Measurements from ENCODE around the gene ZNF532.

Gene ZNF532

DNA sequence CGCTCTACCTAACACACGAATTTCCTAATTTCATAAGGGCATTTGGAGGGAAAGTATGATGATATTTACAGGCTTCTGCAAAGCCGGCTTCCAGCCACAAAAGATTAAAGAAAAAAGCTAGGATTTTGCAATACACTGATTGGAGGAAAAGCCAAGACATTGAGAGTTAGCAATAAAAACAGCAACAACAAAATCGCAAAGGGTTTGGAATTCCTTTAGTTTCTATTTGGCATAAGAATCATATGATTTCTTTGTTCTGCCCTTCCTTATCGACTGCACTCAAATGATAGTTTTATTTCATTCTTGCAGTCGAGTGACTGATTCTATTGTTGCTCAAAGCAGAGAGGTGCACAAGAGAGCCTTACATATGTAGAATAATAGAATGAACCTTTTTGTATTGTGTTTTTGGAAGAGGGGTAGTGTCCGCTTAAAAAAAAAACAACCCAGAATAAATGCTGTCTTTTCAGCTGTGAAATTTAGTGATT is 3.9 kb upstream of the ZNF532 start:
- Histone ChIP-seq H4K8ac (ENCODE audit: low read depth, low read length) (no peak overlapping the region), H3K4me1 (ENCODE audit: control insufficient read depth in 1 of 2, insufficient read depth in 2 of 2, low read length in 2 of 2) (peaks cover 13 to 22% of the 10 kb centered on the region in 2 experiments), H3K14ac (ENCODE audit: low read length) (no peak overlapping the region), H3K9ac (ENCODE audit: low read length) (no peak overlapping the region), H2BK12ac (ENCODE audit: low read length) (no peak overlapping the region), H3K36me3 (ENCODE audit: control insufficient read depth in 1 of 2, insufficient read depth in 2 of 2, low read length in 2 of 2) (peaks cover 0 to 2% of the 10 kb centered on the region in 2 experiments), H2BK120ac (ENCODE audit: insufficient read depth, low read length, poor library complexity) (no peak overlapping the region), H2AK5ac (ENCODE audit: low read length) (no peak overlapping the region), H3K27me3 (ENCODE audit: insufficient read depth, low read length) (no peaks in the 10 kb centered on the region), H3K18ac (ENCODE audit: low read length) (no peak overlapping the region), H3K79me2 (ENCODE audit: control insufficient read depth, insufficient read depth, low read length, poor library complexity) (peaks cover 15% of the 10 kb centered on the region), H3K4me3 (ENCODE audit: low read depth, low read length) (no peak overlapping the region), H2BK5ac (ENCODE audit: low read depth, low read length, poor library complexity) (no peak overlapping the region), H4K12ac (ENCODE audit: low read depth, low read length) (no peak overlapping the region), H3K4me2 (ENCODE audit: low read length) (no peak overlapping the region), H2AFZ (ENCODE audit: insufficient read depth, low read length, poor library complexity) (no peak overlapping the region), H4K91ac (ENCODE audit: low read depth, low read length) (no peak overlapping the region), H3K9me3 (ENCODE audit: insufficient read depth, low read depth, low read length) (no peaks in the 10 kb centered on the region), H3K79me1 (ENCODE audit: low read length) (peaks cover 31% of the 10 kb centered on the region), H3K27ac (ENCODE audit: low read depth, low read length) (no peak overlapping the region), H3K23ac (ENCODE audit: low read length) (no peak overlapping the region), H3K4ac (ENCODE audit: low read depth, low read length) (no peak overlapping the region)
- no CpG with 5 or more reads among the region's 7 CpGs for WGBS (ENCODE audit: extremely low coverage, insufficient coverage, insufficient read length)
- no peak for DNase-seq

DNA sequence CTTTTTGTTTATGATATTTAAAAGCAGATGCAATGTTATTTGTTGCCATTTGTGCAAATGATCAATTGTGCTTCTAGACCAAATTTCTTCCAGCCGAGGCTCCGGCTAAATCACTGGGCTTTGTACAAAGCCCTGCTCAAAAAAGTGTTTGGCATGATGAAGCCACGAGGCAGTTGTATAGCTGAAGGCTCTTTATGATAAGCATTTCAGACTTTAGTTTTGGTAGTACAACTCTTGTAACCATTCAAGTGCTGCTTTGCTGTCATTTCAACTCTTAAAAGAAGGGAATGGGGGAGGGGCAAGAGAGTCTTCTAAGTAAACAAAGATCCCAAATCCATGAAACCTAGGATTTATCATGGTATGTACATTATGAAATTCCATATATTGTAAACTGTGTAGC is 3.3 kb upstream of the ZNF532 start:
- H3K79me1 ChIP-seq (ENCODE audit: low read length): peaks cover 35% of the 10 kb centered on the region
- no peak overlapping the region for H3K4ac ChIP-seq (ENCODE audit: low read depth, low read length)
- H3K27ac ChIP-seq (ENCODE audit: low read depth, low read length): no peak overlapping the region
- H2BK120ac ChIP-seq (ENCODE audit: insufficient read depth, low read length, poor library complexity): no peak overlapping the region
- H2BK5ac ChIP-seq (ENCODE audit: low read depth, low read length, poor library complexity): no peak overlapping the region
- H3K9me3 ChIP-seq (ENCODE audit: insufficient read depth, low read depth, low read length): no peaks in the 10 kb centered on the region
- no peak overlapping the region for H3K4me3 ChIP-seq (ENCODE audit: low read depth, low read length)
- no peaks in the 10 kb centered on the region for H3K27me3 ChIP-seq (ENCODE audit: insufficient read depth, low read length)
- H3K79me2 ChIP-seq (ENCODE audit: control insufficient read depth, insufficient read depth, low read length, poor library complexity): peaks cover 18% of the 10 kb centered on the region
- WGBS (ENCODE audit: extremely low coverage, insufficient coverage, insufficient read length): no CpG with 5 or more reads among the region's 3 CpGs
- H2BK12ac ChIP-seq (ENCODE audit: low read length): no peak overlapping the region
- H2AFZ ChIP-seq (ENCODE audit: insufficient read depth, low read length, poor library complexity): no peak overlapping the region
- H4K12ac ChIP-seq (ENCODE audit: low read depth, low read length): no peak overlapping the region
- no peak overlapping the region for H2AK5ac ChIP-seq (ENCODE audit: low read length)
- no peak overlapping the region for H3K4me2 ChIP-seq (ENCODE audit: low read length)
- DNase-seq: no peak
- no peak overlapping the region for H3K18ac ChIP-seq (ENCODE audit: low read length)
- no peak overlapping the region for H4K91ac ChIP-seq (ENCODE audit: low read depth, low read length)
- H3K4me1 ChIP-seq (ENCODE audit: control insufficient read depth in 1 of 2, insufficient read depth in 2 of 2, low read length in 2 of 2): peaks cover 16 to 28% of the 10 kb centered on the region in 2 experiments
- H3K23ac ChIP-seq (ENCODE audit: low read length): no peak overlapping the region
- no peak overlapping the region for H4K8ac ChIP-seq (ENCODE audit: low read depth, low read length)
- peaks cover 0 to 2% of the 10 kb centered on the region in 2 experiments for H3K36me3 ChIP-seq (ENCODE audit: control insufficient read depth in 1 of 2, insufficient read depth in 2 of 2, low read length in 2 of 2)
- H3K9ac ChIP-seq (ENCODE audit: low read length): no peak overlapping the region
- H3K14ac ChIP-seq (ENCODE audit: low read length): no peak overlapping the region

DNA sequence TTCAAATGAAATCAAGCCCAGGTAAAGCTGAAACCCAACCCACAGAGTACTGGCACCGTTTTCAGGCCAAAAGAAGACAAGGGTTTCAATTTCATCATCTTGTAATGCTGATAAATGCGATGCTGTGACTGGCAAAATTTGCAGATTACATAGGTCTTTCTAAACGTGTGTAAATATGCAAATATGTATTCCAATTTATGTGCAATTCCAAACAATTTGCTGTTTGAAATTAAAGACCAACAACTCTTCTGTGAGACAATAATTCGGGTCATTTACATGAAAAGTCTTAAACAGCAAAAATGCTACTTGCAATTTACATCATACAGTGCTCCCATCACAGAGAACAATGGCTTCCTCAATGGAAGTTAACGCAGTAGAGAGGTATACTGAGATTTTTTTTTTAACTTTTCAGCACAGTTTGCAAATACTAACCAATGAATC is 2.8 kb upstream of the ZNF532 start:
- peaks cover 0 to 2% of the 10 kb centered on the region in 2 experiments for H3K36me3 ChIP-seq (ENCODE audit: control insufficient read depth in 1 of 2, insufficient read depth in 2 of 2, low read length in 2 of 2)
- no CpG with 5 or more reads among the region's 5 CpGs for whole genome bisulfite sequencing (ENCODE audit: extremely low coverage, insufficient coverage, insufficient read length)

DNA sequence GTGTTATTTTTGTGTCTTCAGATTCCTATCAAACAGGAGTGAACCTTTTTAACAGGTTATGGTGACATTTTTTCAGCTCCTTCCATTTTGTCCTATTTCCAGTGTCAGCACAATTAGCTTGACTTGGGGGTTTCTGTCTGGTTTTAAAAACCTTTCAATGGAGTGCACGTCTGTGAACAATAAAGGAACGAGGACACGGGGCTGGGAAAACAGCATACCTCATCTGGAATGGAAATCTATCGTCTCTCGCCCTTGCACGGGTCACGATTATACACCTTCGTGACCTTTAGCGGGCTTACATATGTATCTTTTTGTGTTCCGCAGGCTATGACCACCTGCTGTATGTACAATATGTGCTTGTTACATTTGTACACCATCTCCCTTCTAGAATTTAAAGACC is 2.3 kb upstream of the ZNF532 start:
- H4K91ac ChIP-seq (ENCODE audit: low read depth, low read length): peak overlapping the region; percentile 36
- peak overlapping the region; percentile 8 for H2AFZ ChIP-seq (ENCODE audit: insufficient read depth, low read length, poor library complexity)
- H3K79me1 ChIP-seq (ENCODE audit: low read length): peaks cover 38% of the 10 kb centered on the region
- H3K27me3 ChIP-seq (ENCODE audit: insufficient read depth, low read length): no peaks in the 10 kb centered on the region
- H3K4me3 ChIP-seq (ENCODE audit: low read depth, low read length): no peak overlapping the region
- H2AK5ac ChIP-seq (ENCODE audit: low read length): no peak overlapping the region
- no peak for DNase-seq
- H3K23ac ChIP-seq (ENCODE audit: low read length): no peak overlapping the region
- H3K4ac ChIP-seq (ENCODE audit: low read depth, low read length): no peak overlapping the region
- H3K4me1 ChIP-seq (ENCODE audit: control insufficient read depth in 1 of 2, insufficient read depth in 2 of 2, low read length in 2 of 2): peaks cover 16 to 30% of the 10 kb centered on the region in 2 experiments
- no peak overlapping the region for H2BK120ac ChIP-seq (ENCODE audit: insufficient read depth, low read length, poor library complexity)
- H3K79me2 ChIP-seq (ENCODE audit: control insufficient read depth, insufficient read depth, low read length, poor library complexity): peaks cover 18% of the 10 kb centered on the region
- H4K12ac ChIP-seq (ENCODE audit: low read depth, low read length): peak overlapping the region; percentile 2
- peak overlapping the region; percentile 22 for H2BK5ac ChIP-seq (ENCODE audit: low read depth, low read length, poor library complexity)
- H3K4me2 ChIP-seq (ENCODE audit: low read length): peak overlapping the region; percentile 63
- H4K8ac ChIP-seq (ENCODE audit: low read depth, low read length): no peak overlapping the region
- no peaks in the 10 kb centered on the region for H3K9me3 ChIP-seq (ENCODE audit: insufficient read depth, low read depth, low read length)
- peak overlapping the region; percentile 100 for H3K27ac ChIP-seq (ENCODE audit: low read depth, low read length)
- no peak overlapping the region for H3K9ac ChIP-seq (ENCODE audit: low read length)
- peak overlapping the region; percentile 15 for H2BK12ac ChIP-seq (ENCODE audit: low read length)
- peaks cover 0 to 2% of the 10 kb centered on the region in 2 experiments for H3K36me3 ChIP-seq (ENCODE audit: control insufficient read depth in 1 of 2, insufficient read depth in 2 of 2, low read length in 2 of 2)
- no peak overlapping the region for H3K18ac ChIP-seq (ENCODE audit: low read length)
- H3K14ac ChIP-seq (ENCODE audit: low read length): peak overlapping the region; percentile 21
- no CpG with 5 or more reads among the region's 10 CpGs for WGBS (ENCODE audit: extremely low coverage, insufficient coverage, insufficient read length)

More for the DNA sequence above, 2.8 kb upstream of the ZNF532 start:
- Histone ChIP-seq H4K8ac (ENCODE audit: low read depth, low read length) (no peak overlapping the region), H3K9me3 (ENCODE audit: insufficient read depth, low read depth, low read length) (no peaks in the 10 kb centered on the region), H3K79me2 (ENCODE audit: control insufficient read depth, insufficient read depth, low read length, poor library complexity) (peaks cover 18% of the 10 kb centered on the region), H4K91ac (ENCODE audit: low read depth, low read length) (peak overlapping the region; percentile 62), H3K18ac (ENCODE audit: low read length) (no peak overlapping the region), H2AFZ (ENCODE audit: insufficient read depth, low read length, poor library complexity) (no peak overlapping the region), H4K12ac (ENCODE audit: low read depth, low read length) (no peak overlapping the region), H3K4me2 (ENCODE audit: low read length) (no peak overlapping the region), H3K23ac (ENCODE audit: low read length) (no peak overlapping the region), H3K4me1 (ENCODE audit: control insufficient read depth in 1 of 2, insufficient read depth in 2 of 2, low read length in 2 of 2) (peaks cover 16 to 30% of the 10 kb centered on the region in 2 experiments), H3K4me3 (ENCODE audit: low read depth, low read length) (no peak overlapping the region), H2BK120ac (ENCODE audit: insufficient read depth, low read length, poor library complexity) (no peak overlapping the region), H3K14ac (ENCODE audit: low read length) (no peak overlapping the region), H3K27ac (ENCODE audit: low read depth, low read length) (peak overlapping the region; percentile 100), H3K4ac (ENCODE audit: low read depth, low read length) (peak overlapping the region; percentile 84), H3K79me1 (ENCODE audit: low read length) (peaks cover 38% of the 10 kb centered on the region), H2BK12ac (ENCODE audit: low read length) (no peak overlapping the region), H3K27me3 (ENCODE audit: insufficient read depth, low read length) (no peaks in the 10 kb centered on the region), H2BK5ac (ENCODE audit: low read depth, low read length, poor library complexity) (no peak overlapping the region), H3K9ac (ENCODE audit: low read length) (no peak overlapping the region), H2AK5ac (ENCODE audit: low read length) (no peak overlapping the region)
- DNase-seq: no peak
